GM18505 (cell line): Measurements from ENCODE around the gene PSG6.
"Not testable (repeated sequence)": the region's sequence is repeated elsewhere in the genome, so short reads cannot be mapped to it uniquely, and the experiment has no call there.

Experiments used
- ATAC-seq: cut with Tn5 transposase; IDR thresholded peaks from one replicate; pipeline ENCODE4 v1.9.1; 2021; ENCODE audit not compliant: unreplicated experiment
- POLR2A ChIP-seq: IDR thresholded peaks from 4 replicates; pipeline ENCODE4 v1.6.1; 2011; ENCODE audit warnings: borderline replicate concordance; ENCODE audit not compliant: insufficient read depth, insufficient read length; ENCODE audit errors: extremely low read depth

PSG6 gene

DNA sequence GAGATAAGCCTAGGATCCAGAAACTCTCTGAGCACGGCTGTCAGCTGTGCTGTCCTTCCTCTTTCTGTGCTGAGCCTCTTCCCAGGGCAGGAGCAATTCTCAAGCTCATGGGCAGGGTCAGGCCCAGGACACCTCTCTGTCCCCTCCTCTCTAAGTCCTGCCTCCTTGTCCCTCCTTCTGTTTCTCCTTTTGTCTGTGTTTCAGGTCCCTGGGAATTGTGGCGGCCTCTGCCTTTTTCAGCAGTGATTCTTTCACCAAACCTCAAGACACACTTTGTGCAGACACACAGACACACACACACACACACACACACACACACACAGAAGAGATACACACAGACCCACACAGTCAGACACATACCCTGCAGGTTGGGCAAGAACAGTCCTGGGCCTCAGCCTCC is 38.1 kb downstream of the PSG6 start, which contains the start of gene PSG1:
PSG1 (minus strand) TSS at position 101 of the 400 bp plus-strand sequence. CDS start 132 bp downstream, outside the sequence.
- TF ChIP-seq POLR2A = no peak
- ATAC-seq = no peak

DNA sequence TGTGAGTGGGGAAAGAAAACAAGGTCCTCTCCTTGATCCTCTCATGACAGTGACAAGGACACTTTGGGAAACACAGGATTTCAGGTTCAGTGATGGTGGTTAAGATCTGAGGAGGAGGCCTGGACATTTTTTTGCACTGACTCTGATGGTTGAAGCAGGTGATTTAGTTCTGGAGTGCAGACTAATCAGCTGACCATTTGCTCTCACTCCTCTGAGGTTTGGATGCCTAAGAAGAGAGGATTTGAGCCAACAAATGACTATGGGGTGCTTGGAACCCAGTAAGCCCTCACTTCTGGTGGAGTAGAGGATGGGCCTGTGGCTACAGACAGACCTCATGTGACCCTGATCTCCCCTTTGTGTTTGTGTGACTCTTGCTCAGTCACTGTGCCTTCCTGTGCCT is 41.1 kb downstream of the PSG6 start:
- not testable (repeated sequence) for ATAC-seq

DNA sequence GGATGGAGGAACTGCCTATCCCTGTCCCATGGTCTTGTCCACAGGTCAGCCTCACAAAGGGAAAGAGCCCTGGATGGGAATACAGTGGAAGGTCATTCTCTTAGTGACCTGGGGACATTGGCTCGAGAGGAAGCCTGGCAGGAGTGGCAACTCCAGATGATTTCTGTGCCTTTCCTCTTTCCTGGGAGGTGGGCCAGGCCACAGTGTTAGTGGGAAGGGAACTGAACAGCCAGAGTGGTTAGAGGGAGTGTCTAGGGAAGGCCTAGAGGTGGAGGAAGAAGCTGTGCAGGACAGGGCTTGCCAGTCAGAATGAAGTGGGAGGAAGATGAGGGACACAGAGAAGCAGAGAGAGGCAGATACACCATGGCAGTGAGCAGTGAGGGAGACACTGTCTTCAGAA is 41.8 kb downstream of the PSG6 start:
- not testable (repeated sequence) for ATAC-seq

DNA sequence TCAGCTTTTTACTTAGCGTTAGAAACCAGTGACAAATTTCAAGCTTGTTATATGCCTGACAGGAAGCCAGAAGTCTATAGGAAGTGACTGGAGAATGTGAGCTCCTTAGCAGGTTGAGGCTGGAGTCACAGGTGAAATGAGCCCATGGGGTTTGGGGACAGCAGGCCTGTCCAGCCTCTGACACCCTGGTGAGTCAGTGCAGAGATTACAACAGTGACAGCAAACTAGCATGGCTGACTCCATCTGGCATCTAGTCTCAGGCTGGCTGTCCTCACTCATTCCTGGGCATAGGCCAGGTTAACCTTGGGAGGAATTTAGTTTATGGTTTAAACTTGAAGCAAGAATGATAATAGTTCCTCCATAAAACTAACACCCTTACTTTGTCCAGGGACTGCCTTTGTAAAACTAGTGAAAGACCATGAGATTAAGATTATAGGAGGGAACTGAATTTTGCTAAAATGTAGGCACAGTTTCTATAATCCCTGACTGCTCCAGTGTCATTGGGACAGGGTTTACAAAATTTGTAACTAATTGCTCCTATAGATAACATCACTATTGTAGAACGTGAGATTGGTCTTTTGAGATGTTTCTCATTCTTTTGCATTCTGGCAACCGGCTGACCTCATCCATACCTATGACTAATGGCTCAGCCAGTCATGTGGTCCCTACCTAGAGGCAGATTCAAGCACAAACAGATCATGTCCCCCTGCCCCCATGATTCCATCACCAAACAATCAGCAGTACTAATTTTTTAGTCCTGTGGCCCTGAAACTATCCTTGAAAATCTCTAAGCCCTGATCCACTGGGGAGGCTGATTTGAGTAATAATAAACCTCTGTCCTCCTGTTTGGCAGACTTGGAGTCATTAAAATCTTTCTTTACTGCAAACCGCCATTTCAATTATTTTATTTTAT is 42.5 kb downstream of the PSG6 start:
- not testable (repeated sequence) for ATAC-seq

DNA sequence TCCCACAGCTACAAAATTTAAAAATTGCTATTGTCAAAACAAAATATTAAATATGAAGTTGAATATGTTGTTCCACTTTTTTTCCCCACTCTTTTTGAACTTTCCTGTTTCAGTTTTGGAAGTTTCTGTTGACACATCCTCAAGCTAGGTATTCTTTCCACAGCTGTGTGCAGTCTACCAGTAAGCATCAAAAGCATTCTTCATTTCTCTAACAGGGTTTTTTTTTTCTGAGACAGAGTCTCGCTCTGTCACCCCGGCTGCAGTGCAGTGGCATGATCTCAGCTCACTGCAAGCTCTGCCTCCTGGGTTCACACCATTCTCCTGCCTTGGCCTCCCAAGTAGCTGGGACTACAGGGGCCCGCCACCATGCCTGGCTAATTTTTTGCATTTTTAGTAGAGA is 43.6 kb downstream of the PSG6 start:
- ATAC-seq = not testable (repeated sequence)

DNA sequence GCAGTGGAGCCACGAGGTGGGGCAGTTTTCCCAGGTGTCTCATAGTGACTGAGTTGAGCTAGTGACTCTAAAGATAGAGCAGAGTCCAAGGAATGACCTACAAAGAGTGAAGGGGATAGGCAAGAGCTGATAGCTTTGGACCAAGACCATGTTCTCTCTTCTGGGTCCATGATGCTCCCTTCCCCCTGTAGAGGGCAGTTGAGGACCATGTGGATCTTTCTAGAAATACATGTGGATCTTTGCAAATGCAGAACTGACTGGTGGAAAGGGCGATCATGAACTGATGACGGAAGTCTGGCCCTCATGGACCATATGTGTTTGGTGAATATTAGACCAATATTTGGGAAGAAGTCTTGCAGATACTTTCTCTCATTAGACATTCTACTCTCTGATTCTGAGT is 45.1 kb downstream of the PSG6 start:
- ATAC-seq = no peak
- TF ChIP-seq POLR2A = no peak

DNA sequence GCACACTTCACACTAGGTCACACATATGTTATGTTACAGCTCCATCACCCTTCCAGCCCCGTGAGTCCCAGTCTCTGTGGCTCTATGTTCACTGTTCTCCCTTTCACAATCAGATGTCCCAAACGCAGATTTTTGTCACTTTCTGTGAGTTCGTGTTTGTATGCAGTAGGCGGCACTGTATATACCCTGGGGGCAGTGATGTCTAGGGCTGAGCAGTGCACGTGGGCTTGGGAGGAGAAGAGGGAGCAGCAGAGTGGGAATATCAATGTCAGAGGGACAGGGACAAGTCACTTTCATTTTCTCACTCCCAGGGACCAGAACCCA is 60.2 kb downstream of the PSG6 start:
- TF ChIP-seq POLR2A = no peak
- ATAC-seq = no peak

DNA sequence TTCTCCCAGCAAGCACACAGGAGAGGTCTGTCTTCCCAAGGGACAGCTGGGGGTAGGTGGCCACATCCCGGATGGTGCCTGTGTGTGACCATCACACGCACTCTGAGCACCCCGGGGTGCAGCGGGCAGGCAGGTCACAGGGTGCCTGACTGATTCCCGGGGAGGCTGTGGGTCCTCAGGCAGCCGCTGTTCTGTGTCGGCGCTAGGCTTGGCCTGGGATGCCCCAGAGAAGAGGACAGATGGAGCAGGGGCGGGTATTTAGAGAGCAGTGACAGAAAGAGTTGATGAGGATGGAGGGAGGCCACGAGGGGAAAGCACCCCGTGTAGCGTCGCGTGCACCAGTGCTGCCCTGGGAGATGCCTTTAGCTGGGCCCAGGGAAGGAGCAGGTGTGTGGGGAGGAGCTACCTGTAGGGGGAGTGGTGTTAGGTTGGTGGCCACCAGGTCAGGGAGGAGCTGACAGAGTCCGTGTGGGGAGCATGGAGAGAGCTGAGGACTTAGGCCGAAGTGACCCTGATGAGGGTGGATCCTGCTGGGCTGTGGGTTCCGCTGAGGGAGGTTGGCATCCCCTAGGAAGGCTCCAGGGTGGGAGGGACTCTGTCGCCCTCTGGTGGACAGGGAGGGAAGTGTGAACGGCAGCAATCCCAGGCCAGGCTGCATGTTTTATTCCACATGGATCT is 60.7 kb downstream of the PSG6 start:
- ATAC-seq = not testable (repeated sequence)

DNA sequence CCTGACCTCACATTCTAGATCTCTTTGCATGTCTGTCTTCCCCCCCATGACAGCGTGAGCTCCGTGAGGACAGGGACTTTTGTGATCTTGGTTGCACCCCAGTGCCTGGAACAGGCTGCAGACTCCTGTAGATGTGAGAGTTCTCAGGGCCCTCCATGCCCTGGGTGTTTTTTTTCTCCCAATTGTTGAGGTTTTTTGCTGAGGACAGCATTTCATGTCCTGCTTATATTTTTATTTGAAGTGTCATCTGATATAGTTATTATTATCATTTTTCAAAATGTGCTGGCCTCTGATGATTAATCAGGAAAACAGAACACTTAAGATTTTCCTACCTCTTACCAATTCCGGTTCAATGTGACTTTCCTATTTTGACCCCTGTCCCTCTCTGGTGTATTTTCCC is 62.9 kb downstream of the PSG6 start:
- ATAC-seq = not testable (repeated sequence)

DNA sequence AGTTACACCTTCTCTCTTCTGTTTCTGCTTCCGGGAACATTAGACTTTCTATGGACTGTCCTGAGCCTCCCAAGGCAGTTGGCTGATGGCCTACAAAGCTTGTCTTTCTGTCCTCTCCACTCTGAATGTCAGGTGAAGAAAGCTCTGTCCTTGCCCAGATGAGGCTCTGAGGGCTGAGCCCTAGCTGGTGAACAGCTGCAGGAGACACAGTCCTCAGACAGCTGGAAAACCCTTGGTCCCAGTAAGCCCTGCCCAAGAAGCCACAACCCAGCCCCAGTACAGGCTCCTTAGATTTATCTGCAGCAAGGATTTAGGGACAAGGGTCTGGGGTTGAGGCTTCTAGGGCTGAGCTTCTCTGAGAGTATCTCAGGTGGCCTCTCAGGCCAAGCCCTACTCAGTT is 64.5 kb downstream of the PSG6 start:
- ATAC-seq = not testable (repeated sequence)

DNA sequence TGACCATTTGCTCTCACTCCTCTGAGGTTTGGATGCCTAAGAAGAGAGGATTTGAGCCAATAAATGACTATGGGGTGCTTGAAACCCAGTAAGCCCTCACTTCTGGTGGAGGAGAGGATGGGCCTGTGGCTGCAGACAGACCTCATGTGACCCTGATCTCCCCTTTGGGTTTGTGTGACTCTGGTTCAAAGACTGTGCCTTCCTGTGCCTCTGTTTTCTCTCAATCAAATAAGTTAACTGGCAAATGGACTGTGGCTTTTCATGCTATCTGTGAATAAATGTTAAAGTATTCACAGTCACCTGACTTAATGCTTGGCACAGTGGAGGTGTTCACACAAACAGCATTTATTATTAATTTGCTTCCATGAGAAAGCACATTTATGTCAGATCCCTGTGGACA is 64.9 kb downstream of the PSG6 start:
- ATAC-seq = not testable (repeated sequence)
